Mucosa of descending colon (tissue), 3 donors: ENCODE measurements around the gene PTPRF. TPM values are rescaled to one million over a fixed set of nuclear protein-coding genes. Genes with fewer than 3 reads are reported as not detected.

Source experiments
- ATAC-seq: fragments of 200-7000 bp; cut with Tn5 transposase; one replicate; pipeline ENCODE4 v1.9.1; 2020; ENCODE audit warnings: mild to moderate bottlenecking, moderate library complexity
- DNase-seq, 3 donors: peaks; one replicate each; pipeline ENCODE4 v3.0.0-alpha.2; 2020
- H3K36me3 ChIP-seq: fragments of 200-600 bp; one replicate; pipeline ENCODE4 v1.8.0; 2021; ENCODE audit warnings: low read depth, mild to moderate bottlenecking
- H3K4me1 ChIP-seq: fragments of 200-600 bp; one replicate; pipeline ENCODE4 v1.8.0; 2021; ENCODE audit warnings: low read depth, mild to moderate bottlenecking
- H3K4me3 ChIP-seq: fragments of 200-600 bp; one replicate; pipeline ENCODE4 v1.8.0; 2021; ENCODE audit warnings: mild to moderate bottlenecking
- H3K9me3 ChIP-seq: fragments of 200-600 bp; one replicate; pipeline ENCODE4 v1.8.0; 2021; ENCODE audit warnings: mild to moderate bottlenecking
- CTCF ChIP-seq: fragments of 200-600 bp; IDR thresholded peaks from one replicate; pipeline ENCODE4 v1.8.0; 2022; ENCODE audit warnings: antibody characterized with exemption, mild to moderate bottlenecking
- intact Hi-C, 2 donors: fragments of 100-400 bp; cut with DNase I in 1 of 2; cut with micrococcal nuclease in 1 of 2; formaldehyde crosslinking; loops; one replicate each; pipeline versions ENCODE4 v1.11.0 to v1.11.1; 2022; cut with DNase I, micrococcal nuclease
- total RNA-seq, 3 donors: library from RNA; stranded (reverse); fragmentation: NEBNext Ultra II Directional in 2 of 3; extraction: Animal tissue kit (Norgen Biotek cat#: 25700) in 2 of 3; gene quantifications; one replicate each; pipeline versions ENCODE4 v1.2.1 to v1.2.4, GENCODE V29; 2021 to 2023
- donor health status: DM: no; HTN: no; CAD: no; lungs with moderate emphysema.
- donor health status: DM: no; HTN: no; CAD: no.
- donor health status: DM: no; HTN: yes; CAD: no.

The PTPRF gene
- total RNA-seq, 3 donors from 2014 or later, result 355 to 752 (median 384) TPM

DNA sequence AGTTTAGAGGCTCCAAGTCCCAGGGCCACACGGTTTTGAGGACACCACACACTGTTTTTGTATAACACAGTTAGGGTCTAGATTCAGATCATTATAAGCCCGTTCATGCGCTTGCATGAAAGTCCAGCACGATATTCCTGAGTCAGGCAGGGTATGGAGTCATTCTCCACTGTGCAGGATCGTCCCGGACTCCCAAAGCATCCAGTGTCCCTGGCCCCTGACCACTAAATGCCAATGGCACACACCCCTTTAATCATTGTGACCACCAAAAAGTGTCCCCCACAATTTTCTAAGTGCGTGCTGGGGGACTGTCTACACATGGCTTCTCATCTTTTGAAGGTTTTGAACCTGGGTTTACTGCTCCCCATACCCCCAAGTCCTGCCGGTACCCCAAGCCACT is 27.1 kb upstream of the PTPRF start:
- intact Hi-C loops, result no loop called here
- no peak for TF ChIP-seq CTCF

DNA sequence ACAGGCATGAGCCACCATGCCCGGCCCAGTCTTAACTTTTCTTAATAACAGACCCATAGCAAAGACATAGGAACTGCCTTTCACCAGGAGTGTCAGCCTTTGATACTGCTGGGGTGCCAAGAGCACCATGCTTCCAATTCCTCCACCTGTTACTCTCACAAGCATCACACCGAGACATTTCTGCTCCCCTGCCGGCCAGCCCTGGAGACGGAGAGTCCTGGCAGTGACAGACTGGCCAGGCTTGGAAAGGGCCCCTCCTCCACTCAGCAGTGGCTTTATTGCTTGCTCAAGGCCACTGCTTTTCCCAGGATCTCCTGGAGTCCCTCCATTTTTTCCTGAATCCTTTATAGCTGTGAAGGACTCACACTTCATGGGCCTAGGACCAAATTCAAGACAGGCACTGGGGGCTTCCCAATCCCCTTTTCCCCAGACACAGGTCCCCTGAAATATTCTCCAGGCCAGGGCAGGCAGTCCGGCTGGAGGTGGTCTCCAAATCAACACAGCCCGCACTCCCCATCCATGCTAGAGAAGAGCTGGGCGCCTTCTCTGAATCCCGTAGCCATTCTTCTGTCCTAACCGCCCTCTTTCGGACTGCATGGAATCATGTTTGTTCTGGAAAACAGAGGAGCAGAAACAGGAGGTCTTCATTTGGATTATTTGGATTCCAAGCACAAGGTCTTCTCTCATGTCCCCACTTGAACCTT is 25.5 kb upstream of the PTPRF start:
- Histone ChIP-seq H3K36me3 (no peaks in the 10 kb centered on the region), H3K9me3 (no peaks in the 10 kb centered on the region), H3K4me1 (no peaks in the 10 kb centered on the region), H3K4me3 (no peak overlapping the region)
- DNase-seq, result no peak
- intact Hi-C loops, result no loop called here
- ATAC-seq, result peak; percentile 43
- TF ChIP-seq CTCF, result no peak

More for the DNA sequence above, 27.1 kb upstream of the PTPRF start:
- DNase-seq (no peak), ATAC-seq (no peak)
- H3K9me3 ChIP-seq, result no peaks in the 10 kb centered on the region
- H3K4me3 ChIP-seq, result no peak overlapping the region
- no peaks in the 10 kb centered on the region for H3K36me3 ChIP-seq
- H3K4me1 ChIP-seq, result no peaks in the 10 kb centered on the region

DNA sequence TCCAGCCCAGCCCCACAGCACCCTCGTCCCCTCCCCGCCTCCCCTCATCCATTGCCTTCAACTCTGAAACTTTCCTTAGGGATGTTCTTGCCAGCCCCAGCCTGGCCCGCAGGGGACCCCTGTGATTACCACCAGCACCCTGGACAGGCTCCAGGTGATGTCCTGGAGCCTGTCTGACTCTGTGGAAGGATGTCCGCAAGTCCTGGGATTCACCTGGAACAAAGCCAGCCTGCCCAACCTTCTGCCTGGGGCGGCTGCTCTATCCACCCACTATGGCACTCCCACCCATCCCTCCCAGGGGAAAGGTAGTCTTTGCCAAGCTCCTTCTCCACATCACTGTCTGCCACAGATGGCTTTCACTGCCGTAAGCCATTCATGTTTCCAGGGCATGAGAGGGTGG is 24.4 kb upstream of the PTPRF start:
- intact Hi-C loops, result no loop called here
- Histone ChIP-seq H3K9me3 (no peaks in the 10 kb centered on the region), H3K4me1 (peaks cover 3% of the 10 kb centered on the region), H3K36me3 (no peaks in the 10 kb centered on the region), H3K4me3 (no peak overlapping the region)
- TF ChIP-seq CTCF, result no peak
- DNase-seq (no peak), ATAC-seq (no peak)

- H3K9me3 ChIP-seq, result no peaks in the 10 kb centered on the region
- no peaks in the 10 kb centered on the region for H3K36me3 ChIP-seq
- H3K4me3 ChIP-seq, result no peak overlapping the region
- intact Hi-C loops, result no loop called here
- ATAC-seq, result no peak
- no peak for DNase-seq
- H3K4me1 ChIP-seq, result peaks cover 12% of the 10 kb centered on the region
- no peak for TF ChIP-seq CTCF
Observed at GRCh38 chr1:43507296-43508295, 23.1 kb upstream of the PTPRF start.

DNA sequence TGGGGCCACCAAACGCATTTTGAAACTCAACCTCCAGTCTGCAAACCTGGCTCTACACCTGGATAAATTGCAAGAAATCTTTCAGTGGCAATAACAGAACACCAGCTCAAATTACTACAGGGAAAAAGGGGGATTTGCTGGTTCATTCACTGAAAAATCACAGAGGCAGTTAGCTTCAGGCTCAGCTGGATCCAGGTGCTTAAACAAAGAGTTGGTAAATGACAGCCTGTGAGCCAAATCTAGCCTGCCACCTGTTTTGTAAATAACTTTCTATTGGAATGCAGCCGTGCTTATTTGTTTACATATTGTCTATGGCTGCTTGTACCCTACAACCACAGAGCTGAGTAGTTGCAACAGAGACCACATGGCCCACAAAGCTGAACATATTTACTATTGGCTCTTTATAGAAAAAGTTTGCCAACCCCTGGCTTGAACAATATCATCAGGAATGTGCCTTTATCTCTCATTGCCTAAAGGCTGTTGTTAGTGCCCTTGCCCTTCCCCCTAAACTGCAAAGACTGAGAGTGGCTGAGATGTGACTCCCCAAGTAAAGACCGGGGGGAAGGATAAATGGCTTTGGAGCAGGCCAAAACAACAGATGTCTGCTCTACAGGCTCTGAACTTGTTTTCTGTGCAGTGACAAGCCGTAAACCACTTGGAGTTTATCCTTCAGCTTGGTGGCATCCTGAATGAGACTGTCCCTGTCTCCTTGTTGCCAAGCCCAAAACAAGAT is 21.5 kb upstream of the PTPRF start:
- TF ChIP-seq CTCF, result no peak
- no peak for DNase-seq
- intact Hi-C loops, result no loop called here
- no peaks in the 10 kb centered on the region for H3K36me3 ChIP-seq
- no peak for ATAC-seq
- H3K9me3 ChIP-seq, result no peaks in the 10 kb centered on the region
- no peak overlapping the region for H3K4me3 ChIP-seq
- peaks cover 24% of the 10 kb centered on the region for H3K4me1 ChIP-seq
